H9 (cell line): ENCODE measurements around the gene TTC39A. TPM values are rescaled to one million over a fixed set of nuclear protein-coding genes. Genes with fewer than 3 reads are reported as not detected.

Experiments used
- DNase-seq: peaks from one replicate; pipeline ENCODE4 v3.0.0-alpha.2; 2017
- H2AFZ ChIP-seq: one replicate; pipeline ENCODE4 v1.6.1; 2013; ENCODE audit warnings: mild to moderate bottlenecking, low read length, control low read depth, moderate library complexity
- H2AK5ac ChIP-seq: 2 replicates; pipeline ENCODE4 v1.6.1; 2013; ENCODE audit warnings: low read length, control low read depth, mixed read lengths; ENCODE audit not compliant: insufficient read length
- H2BK120ac ChIP-seq: one replicate; pipeline ENCODE4 v1.6.1; 2013; ENCODE audit warnings: low read depth, mild to moderate bottlenecking, low read length, control low read depth, inconsistent platforms; ENCODE audit not compliant: poor library complexity, severe bottlenecking
- H2BK12ac ChIP-seq: 2 replicates; pipeline ENCODE4 v1.6.1; 2013; ENCODE audit warnings: low read length, control low read depth, mixed read lengths, low read depth; ENCODE audit not compliant: insufficient read length
- H2BK15ac ChIP-seq: 2 replicates; pipeline ENCODE4 v1.6.1; 2013; ENCODE audit warnings: low read depth, low read length, control low read depth
- H2BK20ac ChIP-seq: one replicate; pipeline ENCODE4 v1.6.1; 2013; ENCODE audit warnings: low read depth, mild to moderate bottlenecking, low read length, control low read depth, inconsistent platforms; ENCODE audit not compliant: poor library complexity, severe bottlenecking
- H2BK5ac ChIP-seq: 2 replicates; pipeline ENCODE4 v1.6.1; 2013; ENCODE audit warnings: low read length, control low read depth, mixed read lengths; ENCODE audit not compliant: insufficient read length
- H3K14ac ChIP-seq: 2 replicates; pipeline ENCODE4 v1.6.1; 2013; ENCODE audit warnings: low read length, control low read depth; ENCODE audit not compliant: insufficient read depth
- H3K18ac ChIP-seq: 2 replicates; pipeline ENCODE4 v1.6.1; 2013; ENCODE audit warnings: low read depth, mild to moderate bottlenecking, mixed read lengths, low read length, control low read depth; ENCODE audit not compliant: insufficient read length
- H3K23ac ChIP-seq: 2 replicates; pipeline ENCODE4 v1.6.1; 2013; ENCODE audit warnings: low read length, control low read depth, mixed read lengths, low read depth; ENCODE audit not compliant: insufficient read length
- H3K23me2 ChIP-seq: 2 replicates; pipeline ENCODE4 v1.6.1; 2013; ENCODE audit warnings: low read depth, mild to moderate bottlenecking, mixed read lengths, low read length, control low read depth; ENCODE audit not compliant: insufficient read length, poor library complexity, severe bottlenecking
- H3K27ac ChIP-seq: 2 replicates; pipeline ENCODE4 v1.5.1; 2013; ENCODE audit warnings: low read length, control low read depth, mixed read lengths, low read depth; ENCODE audit not compliant: insufficient read length
- H3K27me3 ChIP-seq: 2 replicates; pipeline ENCODE4 v1.6.1; 2013; ENCODE audit warnings: low read length, control low read depth, inconsistent platforms; ENCODE audit not compliant: insufficient read depth
- H3K4ac ChIP-seq: 2 replicates; pipeline ENCODE4 v1.6.1; 2013; ENCODE audit warnings: low read depth, mild to moderate bottlenecking, control low read depth, inconsistent platforms, low read length, moderate library complexity
- H3K4me1 ChIP-seq: 2 replicates; pipeline ENCODE4 v1.6.1; 2013; ENCODE audit warnings: low read length, control low read depth, inconsistent platforms; ENCODE audit not compliant: insufficient read depth
- H3K4me2 ChIP-seq: 2 replicates; pipeline ENCODE4 v1.6.1; 2013; ENCODE audit warnings: low read length, control low read depth, mixed read lengths; ENCODE audit not compliant: insufficient read length, insufficient read depth
- H3K56ac ChIP-seq: 2 replicates; pipeline ENCODE4 v1.6.1; 2013; ENCODE audit warnings: low read depth, mild to moderate bottlenecking, mixed read lengths, low read length, control low read depth; ENCODE audit not compliant: insufficient read length
- H3K79me1 ChIP-seq: 2 replicates; pipeline ENCODE4 v1.6.1; 2013; ENCODE audit warnings: low read depth, mild to moderate bottlenecking, moderate library complexity, low read length, control low read depth, inconsistent platforms; ENCODE audit not compliant: insufficient read depth, poor library complexity, severe bottlenecking
- H3K79me2 ChIP-seq: 2 replicates; pipeline ENCODE4 v1.6.1; 2013; ENCODE audit warnings: low read length, control low read depth, inconsistent platforms; ENCODE audit not compliant: insufficient read depth
- H3K9ac ChIP-seq: 2 replicates; pipeline ENCODE4 v1.6.1; 2013; ENCODE audit warnings: low read length, control low read depth, mixed read lengths; ENCODE audit not compliant: insufficient read length; ENCODE audit errors: extremely low read depth
- H3K9me3 ChIP-seq: one replicate; pipeline ENCODE4 v1.6.1; 2013; ENCODE audit warnings: low read depth, low read length, inconsistent platforms; ENCODE audit not compliant: control insufficient read depth
- H3T11ph ChIP-seq: one replicate; pipeline ENCODE4 v1.6.1; 2013; ENCODE audit warnings: mild to moderate bottlenecking, low read length, control low read depth, inconsistent platforms
- H4K20me1 ChIP-seq: one replicate; pipeline ENCODE4 v1.6.1; 2013; ENCODE audit not compliant: control insufficient read depth, insufficient read length, insufficient read depth
- H4K5ac ChIP-seq: 2 replicates; pipeline ENCODE4 v1.6.1; 2013; ENCODE audit warnings: low read depth, mild to moderate bottlenecking, mixed read lengths, low read length, control low read depth; ENCODE audit not compliant: insufficient read length
- H4K8ac ChIP-seq: replicated peaks from 2 replicates; pipeline ENCODE4 v1.6.1; 2013; ENCODE audit warnings: low read length, control low read depth, mixed read lengths, low read depth; ENCODE audit not compliant: insufficient read length
- H4K91ac ChIP-seq: 2 replicates; pipeline ENCODE4 v1.6.1; 2013; ENCODE audit warnings: low read depth, mild to moderate bottlenecking, moderate library complexity, mixed read lengths, low read length, control low read depth; ENCODE audit not compliant: insufficient read length
- H3K27ac Mint-ChIP-seq, 3 experiments: 2 replicates in 2 of 3; 3 replicates in 1 of 3; pipeline ENCODE4 v1.8.0; 2020 to 2021; ENCODE audit warnings: mixed read lengths in 3 of 3, mild to moderate bottlenecking in 1 of 3, moderate library complexity in 1 of 3
- H3K27me3 Mint-ChIP-seq: 2 replicates; pipeline ENCODE4 v1.8.0; 2021; ENCODE audit warnings: low read depth, mild to moderate bottlenecking, moderate library complexity, mixed read lengths
- H3K36me3 Mint-ChIP-seq, 3 experiments: 2 replicates in 2 of 3; 3 replicates in 1 of 3; pipeline ENCODE4 v1.8.0; 2020 to 2021; ENCODE audit warnings: low read depth in 3 of 3, mixed read lengths in 3 of 3; ENCODE audit not compliant: insufficient read depth in 1 of 3
- H3K4me1 Mint-ChIP-seq, 2 experiments: 2 replicates each; pipeline ENCODE4 v1.8.0; 2020; ENCODE audit warnings: mixed read lengths in 2 of 2
- H3K4me3 Mint-ChIP-seq, 2 experiments: 2 replicates in 1 of 2; 3 replicates in 1 of 2; pipeline ENCODE4 v1.8.0; 2020 to 2021; ENCODE audit warnings: mild to moderate bottlenecking in 2 of 2, mixed read lengths in 2 of 2, moderate library complexity in 1 of 2
- H3K9me3 Mint-ChIP-seq, 2 experiments: 2 replicates in 1 of 2; 3 replicates in 1 of 2; pipeline ENCODE4 v1.8.0; 2020; ENCODE audit warnings: mild to moderate bottlenecking in 2 of 2, mixed read lengths in 2 of 2, moderate library complexity in 1 of 2
- WGBS: extraction: QIAGEN DNeasy Blood & Tissue Kit; methylation state at CpG from one replicate; pipeline ENCODE4 v1.1.7; 2013; ENCODE audit warnings: missing lambda C conversion rate, low lambda C conversion rate, mixed read lengths; ENCODE audit not compliant: insufficient read length; ENCODE audit errors: extremely low coverage; 5-methylcytosine and 5-hydroxymethylcytosine counted together
- total RNA-seq: library from RNA; stranded (reverse); gene quantifications from 2 replicates; pipeline ENCODE4 v1.2.1, GENCODE V29; 2021
- TF ChIP-seq, protein P1 (sequence below): fragments of 200-600 bp; sonication (generic); conservative IDR thresholded peaks from 3 replicates; pipeline ENCODE4 v1.8.0; 2021; ENCODE audit warnings: antibody characterized with exemption, mild to moderate bottlenecking

Gene TTC39A
- total RNA-seq, 1 experiment from 2014 or later: 7.7 TPM

- H3K4me3 Mint-ChIP-seq: no peak overlapping the region
- H3K9me3 ChIP-seq: no peaks in the 10 kb centered on the region
- TF ChIP-seq, protein P1, sequence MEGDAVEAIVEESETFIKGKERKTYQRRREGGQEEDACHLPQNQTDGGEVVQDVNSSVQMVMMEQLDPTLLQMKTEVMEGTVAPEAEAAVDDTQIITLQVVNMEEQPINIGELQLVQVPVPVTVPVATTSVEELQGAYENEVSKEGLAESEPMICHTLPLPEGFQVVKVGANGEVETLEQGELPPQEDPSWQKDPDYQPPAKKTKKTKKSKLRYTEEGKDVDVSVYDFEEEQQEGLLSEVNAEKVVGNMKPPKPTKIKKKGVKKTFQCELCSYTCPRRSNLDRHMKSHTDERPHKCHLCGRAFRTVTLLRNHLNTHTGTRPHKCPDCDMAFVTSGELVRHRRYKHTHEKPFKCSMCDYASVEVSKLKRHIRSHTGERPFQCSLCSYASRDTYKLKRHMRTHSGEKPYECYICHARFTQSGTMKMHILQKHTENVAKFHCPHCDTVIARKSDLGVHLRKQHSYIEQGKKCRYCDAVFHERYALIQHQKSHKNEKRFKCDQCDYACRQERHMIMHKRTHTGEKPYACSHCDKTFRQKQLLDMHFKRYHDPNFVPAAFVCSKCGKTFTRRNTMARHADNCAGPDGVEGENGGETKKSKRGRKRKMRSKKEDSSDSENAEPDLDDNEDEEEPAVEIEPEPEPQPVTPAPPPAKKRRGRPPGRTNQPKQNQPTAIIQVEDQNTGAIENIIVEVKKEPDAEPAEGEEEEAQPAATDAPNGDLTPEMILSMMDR: no peak
- peaks cover 13% of the 10 kb centered on the region for H3K27me3 Mint-ChIP-seq
- H3K4me2 ChIP-seq: peak overlapping the region; percentile 96
- peaks cover 35% of the 10 kb centered on the region in 2 experiments for H3K4me1 Mint-ChIP-seq
- no peak overlapping the region for H4K91ac ChIP-seq
- no peak overlapping the region for H2BK120ac ChIP-seq
- H2BK15ac ChIP-seq: no peak overlapping the region
- H3K9ac ChIP-seq: peak overlapping the region; percentile 1
- no peaks in the 10 kb centered on the region; a peak in 1 of 5 replicates for H3K9me3 Mint-ChIP-seq
- no CpG with 5 or more reads among the region's 7 CpGs for WGBS
- peaks cover 4% of the 10 kb centered on the region for H3K79me1 ChIP-seq
- H3K27ac Mint-ChIP-seq: no peak overlapping the region
- H3K79me2 ChIP-seq: peaks cover 26% of the 10 kb centered on the region
- no peak overlapping the region for H2BK20ac ChIP-seq
- H3K27me3 ChIP-seq: no peaks in the 10 kb centered on the region
- H3K36me3 Mint-ChIP-seq: peaks cover 0 to 3% (median 1%) of the 10 kb centered on the region in 3 experiments; a peak in 1 of 7 replicates
- H4K8ac ChIP-seq: no peak overlapping the region
- no peaks in the 10 kb centered on the region for H4K20me1 ChIP-seq
- H3K56ac ChIP-seq: no peak overlapping the region
- H3K4ac ChIP-seq: no peak overlapping the region
- no peak for DNase-seq
- no peak overlapping the region for H2AFZ ChIP-seq
- H3K18ac ChIP-seq: no peak overlapping the region
- no peak overlapping the region for H2BK12ac ChIP-seq
- no peak overlapping the region for H3K14ac ChIP-seq
- H3K23ac ChIP-seq: no peak overlapping the region
- H2BK5ac ChIP-seq: no peak overlapping the region
- H3K4me1 ChIP-seq: no peaks in the 10 kb centered on the region; the same call in 1 of the 2 replicates
- no peak overlapping the region for H4K5ac ChIP-seq
- no peak overlapping the region for H2AK5ac ChIP-seq
- peaks cover 9% of the 10 kb centered on the region for H3K23me2 ChIP-seq
- H3K27ac ChIP-seq: no peak overlapping the region
- no peak overlapping the region for H3T11ph ChIP-seq
These were observed 92.3 kb downstream of the TTC39A start for GRCh38 chr1:51238034-51238403.
